UCSD-AML1 (cell line): ENCODE data around the gene DNAI2.
"Not testable (repeated sequence)": the region's sequence is repeated elsewhere in the genome, so short reads cannot be mapped to it uniquely, and the experiment has no call there.

ENCODE experiments used
- DNase-seq: peaks from one replicate; lab custom pipeline; 2025; ENCODE audit not compliant: unreplicated experiment; lab: John Stamatoyannopoulos, UW

Gene DNAI2

DNA sequence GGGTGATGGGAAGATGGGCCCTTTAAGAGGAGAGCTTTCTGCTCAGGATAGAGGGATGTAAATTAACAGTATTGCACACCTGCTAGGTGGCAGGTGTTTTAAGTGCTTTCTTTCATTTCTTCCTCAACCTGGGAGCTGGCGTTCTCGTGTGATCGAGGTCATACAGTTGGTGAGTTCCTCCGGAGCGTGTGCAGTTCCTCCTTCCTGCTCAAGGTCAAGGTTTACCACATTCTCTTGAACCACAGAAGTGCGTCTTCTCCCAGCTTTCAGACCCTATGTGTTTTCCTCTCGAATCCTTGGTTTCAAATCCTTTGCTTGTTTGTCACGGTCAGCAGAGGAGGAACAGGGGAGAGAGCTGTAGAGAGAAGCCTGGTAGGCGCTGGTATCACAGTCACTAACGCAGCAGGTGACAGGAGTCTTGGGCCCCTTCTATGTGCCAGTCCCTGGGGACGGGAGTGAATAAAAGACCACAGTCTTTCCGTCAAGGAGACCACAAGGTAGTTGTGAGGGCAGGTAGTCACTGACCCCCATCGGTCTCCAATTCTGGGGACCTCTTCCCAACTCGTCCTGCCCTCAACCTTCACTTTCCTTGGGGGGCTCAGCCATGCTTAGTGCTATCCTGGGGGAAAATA lies 791 bp downstream of the DNAI2 start:
- no peak for DNase-seq

DNA sequence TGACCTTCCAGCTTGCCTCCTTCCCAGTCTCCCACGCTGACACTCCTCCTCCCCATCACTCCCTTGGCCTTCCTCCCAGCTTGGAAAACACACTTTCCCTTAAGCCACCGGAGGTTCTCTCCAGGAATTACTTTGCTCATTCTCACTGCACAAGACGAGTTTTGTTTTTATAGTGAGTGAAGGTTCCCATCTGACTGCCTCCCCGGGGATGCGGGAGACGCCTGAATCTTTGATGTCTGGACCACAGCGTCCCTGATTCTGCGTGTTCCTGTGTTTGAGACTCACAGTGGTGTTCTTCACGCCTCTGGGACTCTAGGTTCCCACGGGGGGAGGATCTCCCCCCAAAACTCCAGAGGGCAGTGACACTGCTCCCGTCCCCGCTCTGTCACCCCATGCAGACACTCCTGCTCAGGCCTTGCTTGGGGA lies 2.0 kb downstream of the DNAI2 start:
- no peak for DNase-seq

DNA sequence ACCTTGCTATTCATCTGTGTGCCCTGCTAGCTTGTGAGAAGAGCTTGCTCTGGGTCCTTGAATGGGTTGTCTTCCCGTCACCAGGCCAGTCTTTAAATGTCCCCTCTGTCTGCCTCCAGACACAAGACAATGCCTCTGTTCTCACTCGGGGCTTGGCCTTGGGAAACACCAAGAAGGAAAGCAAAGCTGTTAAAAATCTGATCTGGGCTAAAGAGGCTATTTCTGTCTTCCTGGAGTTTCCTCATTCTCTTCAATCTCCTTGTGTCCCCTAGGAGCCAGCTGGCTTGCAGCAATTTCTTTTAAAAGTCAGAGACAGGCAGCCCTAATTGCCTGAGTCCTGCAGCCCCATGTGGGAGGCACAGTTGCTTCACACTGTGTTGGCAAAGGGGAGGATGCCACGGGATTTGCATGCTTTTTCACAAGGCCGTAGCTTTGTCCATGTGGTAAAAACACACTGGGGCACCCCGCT lies 2.5 kb downstream of the DNAI2 start:
- DNase-seq, result no peak

DNA sequence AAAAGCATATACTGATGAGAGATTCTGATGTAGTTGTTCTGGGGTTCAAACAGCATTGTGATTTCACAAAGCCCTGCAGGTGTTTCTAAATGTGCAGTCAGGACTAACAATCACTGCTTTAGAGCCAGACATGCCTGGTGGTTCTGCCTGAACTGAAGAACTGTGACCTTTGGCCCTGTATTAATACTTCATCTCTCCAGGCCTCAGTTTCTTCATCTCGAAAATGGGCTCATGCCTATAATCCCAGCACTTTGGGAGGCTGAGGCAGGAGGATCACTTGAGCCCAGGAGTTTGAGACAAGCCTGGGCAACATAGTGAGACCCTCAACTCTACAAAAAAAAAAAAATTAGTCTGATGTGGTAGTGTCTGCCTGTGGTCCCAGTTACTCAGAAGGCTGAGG lies 3.9 kb downstream of the DNAI2 start:
- no peak for DNase-seq

DNA sequence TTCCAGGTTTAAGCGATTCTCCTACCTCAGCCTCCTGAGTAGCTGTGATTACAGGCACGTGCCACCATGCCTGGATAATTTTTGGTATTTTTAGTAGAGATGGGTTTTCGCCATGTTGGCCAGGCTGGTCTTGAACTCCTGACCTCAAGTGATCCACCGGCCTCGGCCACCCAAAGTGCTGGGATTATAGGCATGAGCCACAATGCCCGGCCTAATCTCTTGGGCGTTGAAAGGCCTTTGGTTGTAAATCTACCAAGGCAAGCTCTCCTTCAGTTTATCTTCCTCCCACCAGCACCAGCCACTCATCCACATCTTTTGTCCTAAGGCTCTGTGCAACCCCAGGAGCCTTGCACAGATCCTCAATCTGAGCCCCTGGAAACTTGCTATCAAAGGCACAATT lies 5.6 kb downstream of the DNAI2 start:
- DNase-seq, result not testable (repeated sequence)

DNA sequence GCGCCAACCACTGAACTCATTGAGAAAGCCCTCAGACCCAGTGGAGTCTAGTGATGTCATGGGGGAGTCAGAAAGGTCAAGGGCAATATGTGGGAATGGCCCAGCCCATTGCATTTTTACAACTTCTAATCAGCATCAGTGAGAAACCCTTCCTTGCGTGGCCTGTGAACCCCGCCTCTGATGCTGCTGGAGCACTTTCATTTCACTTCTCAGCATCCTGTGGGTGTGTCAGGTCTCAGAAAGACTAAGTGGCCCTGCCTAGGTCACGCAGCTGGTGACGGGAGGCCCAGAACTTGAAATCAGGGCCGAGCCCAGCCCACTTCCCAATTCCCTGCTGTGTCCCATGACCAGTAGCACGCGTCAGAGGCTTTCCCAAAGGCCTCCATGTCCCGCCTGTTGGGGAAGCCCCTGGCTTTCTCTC lies 6.1 kb downstream of the DNAI2 start:
- DNase-seq, result no peak

DNA sequence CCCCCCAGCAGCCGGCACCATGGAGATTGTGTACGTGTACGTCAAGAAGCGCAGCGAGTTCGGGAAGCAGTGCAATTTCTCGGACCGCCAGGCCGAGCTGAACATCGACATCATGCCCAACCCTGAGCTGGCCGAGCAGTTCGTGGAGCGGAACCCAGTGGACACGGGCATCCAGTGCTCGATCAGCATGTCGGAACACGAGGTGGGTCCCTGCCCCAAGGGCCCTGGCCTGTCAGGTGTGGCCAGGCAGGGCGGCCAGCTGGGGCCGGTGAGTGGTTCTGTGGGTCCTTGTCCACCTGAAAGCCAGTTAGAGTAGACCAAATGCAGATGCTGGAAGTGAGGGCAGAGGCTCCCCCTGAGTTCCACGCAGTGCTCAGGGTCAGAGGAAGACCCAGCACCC lies 7.8 kb downstream of the DNAI2 start:
- no peak for DNase-seq

DNA sequence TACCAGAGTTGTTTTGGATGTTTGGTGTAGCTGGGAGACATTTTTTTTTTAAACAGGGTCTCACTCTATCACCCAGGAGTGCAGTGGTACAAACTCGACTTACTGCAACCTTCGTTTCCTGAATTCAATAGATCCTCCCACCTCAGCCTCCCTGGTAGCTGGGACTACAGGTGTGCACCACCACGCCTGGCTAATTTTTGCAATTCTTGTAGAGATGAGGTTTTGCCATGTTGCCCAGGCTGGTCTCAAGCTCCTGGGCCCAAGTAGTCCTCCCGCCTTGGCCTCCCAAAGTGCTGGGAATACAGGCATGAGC lies 8.2 kb downstream of the DNAI2 start:
- DNase-seq, result not testable (repeated sequence)

DNA sequence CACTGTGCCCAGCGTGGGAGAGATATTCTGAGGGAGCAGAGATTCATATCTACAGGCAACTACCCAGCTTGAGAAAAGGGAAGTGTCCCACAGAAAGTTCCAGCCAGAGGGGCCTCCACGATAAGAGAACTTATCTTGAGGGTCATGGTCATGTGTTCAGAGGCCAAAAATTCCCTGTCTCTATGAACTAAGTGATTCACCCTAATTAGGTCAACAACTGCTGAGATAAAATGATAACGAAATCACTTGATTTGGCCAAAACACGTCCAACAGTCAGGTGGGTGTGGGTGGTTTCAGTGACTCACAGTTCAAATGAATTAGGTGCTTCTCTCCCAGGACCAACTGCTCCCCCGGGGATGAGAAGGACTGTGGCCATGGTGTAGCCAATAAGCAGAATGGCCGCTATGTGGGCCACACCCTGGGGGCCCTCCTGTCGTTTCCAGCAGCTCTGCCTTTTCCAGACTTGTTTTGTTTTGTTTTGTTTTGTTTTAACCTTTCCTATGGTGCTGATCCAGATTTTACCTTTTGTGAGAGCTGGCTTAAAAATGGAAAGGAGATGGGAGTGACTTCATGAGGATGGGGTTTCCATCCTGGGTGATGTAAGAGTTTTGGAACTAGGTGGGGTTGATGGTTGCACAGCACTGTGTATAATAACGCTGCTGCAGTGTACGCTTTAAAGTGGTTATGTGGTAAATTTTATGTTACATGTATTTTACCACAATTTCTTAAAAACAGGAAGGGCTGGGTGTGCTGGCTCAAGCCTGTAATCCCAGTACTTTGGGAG lies 8.7 kb downstream of the DNAI2 start:
- no peak for DNase-seq

DNA sequence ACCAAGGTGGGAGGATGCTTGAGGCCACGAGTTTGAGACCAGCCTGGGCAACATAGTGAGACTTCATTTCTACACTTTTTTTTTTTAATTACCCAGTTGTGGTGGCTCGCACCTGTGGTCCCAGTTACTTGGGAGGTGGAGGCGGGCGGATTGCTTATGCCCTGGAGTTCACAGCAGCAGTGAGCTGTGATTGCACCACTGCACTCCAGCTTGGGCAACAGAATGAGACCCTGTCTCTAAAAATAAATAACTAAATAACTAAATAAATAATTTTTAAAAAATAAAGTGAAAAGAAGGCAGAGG lies 9.3 kb downstream of the DNAI2 start:
- no peak for DNase-seq

DNA sequence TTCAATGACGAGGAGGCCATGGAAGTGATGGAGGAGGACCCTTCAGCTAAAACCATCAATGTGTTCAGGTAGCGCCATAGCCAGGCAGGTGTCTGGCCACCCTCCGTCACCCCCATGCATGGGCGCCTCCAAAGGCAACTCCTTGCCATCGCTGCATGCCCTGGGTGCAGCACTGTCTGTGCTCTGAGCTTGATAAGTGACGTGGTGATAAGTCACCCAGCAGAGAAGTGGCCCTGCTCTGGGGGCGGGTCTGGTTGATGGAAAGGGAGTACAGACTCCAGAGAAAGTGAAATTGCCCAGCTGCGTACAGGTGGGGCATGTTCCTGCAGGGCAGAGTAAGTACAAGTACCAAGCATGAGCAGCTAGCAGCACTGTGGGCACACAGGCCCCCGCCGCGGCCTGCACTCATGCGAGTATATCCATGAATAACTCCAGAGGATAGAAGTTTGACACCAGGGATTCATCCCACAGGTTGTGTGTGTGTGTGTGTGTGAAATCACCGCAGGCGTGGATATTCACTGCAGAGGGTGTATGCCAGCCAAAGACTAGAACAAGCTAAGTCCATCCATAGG lies 13.1 kb downstream of the DNAI2 start:
- no peak for DNase-seq

DNA sequence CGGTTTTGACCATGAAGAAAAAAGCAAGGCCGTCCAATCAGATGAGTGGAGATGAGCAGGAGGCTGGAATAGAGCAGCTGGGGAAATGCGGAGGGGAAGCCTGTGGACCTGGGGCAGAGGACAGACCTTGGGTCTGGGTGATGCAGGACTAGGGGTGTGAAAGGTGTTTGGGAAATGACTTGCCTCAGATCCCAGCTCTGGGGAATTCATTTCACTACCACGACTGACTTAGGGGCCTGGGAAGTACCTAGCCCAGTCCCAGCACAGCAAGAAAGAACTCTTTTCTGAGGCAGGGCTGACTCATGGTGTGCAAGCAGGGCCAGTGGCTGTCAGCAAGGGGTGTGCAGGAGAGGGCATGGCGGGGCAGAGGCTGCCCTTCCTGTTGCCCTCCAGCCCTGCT lies 14.8 kb downstream of the DNAI2 start:
- DNase-seq, result no peak

DNA sequence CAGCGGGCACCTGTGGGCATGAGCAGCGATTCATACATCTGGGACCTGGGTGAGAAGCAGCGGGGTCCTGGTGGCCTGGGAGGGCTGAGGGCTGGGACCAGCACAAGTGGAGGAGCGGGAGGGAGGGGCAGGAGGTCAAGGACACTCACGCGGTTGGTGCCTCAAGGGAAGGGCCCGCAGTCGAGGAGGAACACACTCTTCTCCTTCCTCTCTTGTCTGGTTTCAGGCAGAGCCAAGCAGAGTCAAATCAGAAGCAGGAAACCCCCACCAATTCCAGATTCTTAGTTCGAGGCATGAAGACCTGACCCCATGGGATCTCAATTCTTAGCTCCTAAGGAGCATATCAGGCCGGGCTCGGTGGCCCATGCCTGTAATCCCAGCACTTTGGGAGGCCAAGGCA lies 15.7 kb downstream of the DNAI2 start:
- no peak for DNase-seq

DNA sequence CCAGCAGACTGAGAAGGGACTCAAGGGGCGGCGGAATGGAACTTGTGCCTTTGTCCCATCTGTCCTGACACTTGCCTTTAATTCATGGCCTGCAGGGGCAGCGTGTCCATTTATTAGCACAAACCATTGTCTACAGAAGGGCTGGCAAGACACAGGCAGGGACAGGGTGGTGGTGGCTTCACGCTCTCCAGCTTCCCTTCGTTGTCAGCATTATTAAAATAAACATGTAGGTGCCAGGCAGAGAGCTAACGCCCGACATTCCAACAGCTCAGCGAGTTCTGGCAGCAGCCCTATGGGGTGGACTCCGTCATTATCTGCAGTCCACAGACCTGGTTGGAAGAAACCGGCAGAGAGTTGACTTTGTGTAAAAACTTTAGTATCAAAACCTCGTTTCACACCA lies 16.3 kb downstream of the DNAI2 start:
- no peak for DNase-seq

DNA sequence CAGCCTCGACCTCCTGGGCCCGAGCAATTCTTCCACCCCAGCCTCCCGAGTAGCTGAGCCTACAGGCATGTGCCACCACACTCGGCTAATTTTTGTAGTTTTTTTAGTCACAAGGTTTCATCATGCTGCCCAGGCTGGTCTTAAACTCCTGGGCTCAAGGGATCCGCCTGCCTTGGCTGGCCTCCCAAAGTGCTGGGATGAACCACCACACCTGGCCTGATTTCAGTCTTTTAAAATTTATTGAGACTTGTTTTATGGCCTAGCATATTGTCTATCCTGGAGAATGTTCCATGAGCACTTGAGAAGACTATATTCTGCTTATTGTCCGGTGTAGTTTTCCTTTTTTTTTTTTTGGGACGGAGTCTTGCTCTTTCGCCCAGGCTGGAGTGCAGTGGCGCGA lies 18.5 kb downstream of the DNAI2 start:
- DNase-seq, result no peak

DNA sequence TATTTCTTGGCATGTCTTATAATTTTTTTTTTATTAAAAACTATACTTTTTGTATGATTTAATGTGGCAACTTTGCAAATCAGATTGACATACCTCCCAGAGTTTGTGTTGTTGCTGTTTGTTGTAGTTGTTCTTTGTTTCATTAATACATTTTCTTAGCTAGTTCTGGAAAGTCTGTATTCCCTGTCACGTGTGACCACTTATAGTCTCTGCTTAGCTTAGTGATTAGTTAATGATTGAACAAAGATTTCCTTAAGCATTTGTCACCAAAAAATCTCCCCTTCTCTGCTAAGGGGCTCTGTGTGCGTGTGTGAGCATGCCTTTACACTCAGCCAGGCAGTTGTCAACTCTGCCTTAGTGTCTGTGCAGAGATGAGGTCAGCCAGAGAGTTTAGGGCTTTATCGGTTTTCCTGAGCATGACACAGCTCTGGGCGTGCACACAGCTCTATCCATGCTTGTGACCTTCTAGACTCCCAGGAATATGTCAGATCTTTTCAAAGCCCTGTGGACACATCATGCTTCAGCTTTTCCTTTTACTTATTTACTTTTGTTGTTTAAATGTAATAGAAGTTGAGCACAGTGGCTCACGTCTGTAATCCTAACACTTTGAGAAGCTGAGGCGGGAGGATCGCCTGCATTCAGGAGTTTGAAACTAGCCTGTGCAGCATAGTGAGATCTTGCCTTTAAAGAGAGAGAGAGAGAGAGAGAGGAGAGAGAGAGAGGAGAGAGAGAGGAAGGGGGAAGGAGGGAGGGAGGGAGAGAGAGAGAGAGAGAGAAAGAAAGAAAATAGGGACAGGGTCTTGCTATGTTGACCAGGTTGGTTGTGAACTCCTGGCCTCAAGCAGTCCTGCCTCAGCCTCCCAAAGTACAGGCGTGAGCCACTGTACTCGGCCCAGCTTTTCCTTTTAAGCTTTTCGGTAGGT lies 21.9 kb downstream of the DNAI2 start:
- DNase-seq, result no peak

DNA sequence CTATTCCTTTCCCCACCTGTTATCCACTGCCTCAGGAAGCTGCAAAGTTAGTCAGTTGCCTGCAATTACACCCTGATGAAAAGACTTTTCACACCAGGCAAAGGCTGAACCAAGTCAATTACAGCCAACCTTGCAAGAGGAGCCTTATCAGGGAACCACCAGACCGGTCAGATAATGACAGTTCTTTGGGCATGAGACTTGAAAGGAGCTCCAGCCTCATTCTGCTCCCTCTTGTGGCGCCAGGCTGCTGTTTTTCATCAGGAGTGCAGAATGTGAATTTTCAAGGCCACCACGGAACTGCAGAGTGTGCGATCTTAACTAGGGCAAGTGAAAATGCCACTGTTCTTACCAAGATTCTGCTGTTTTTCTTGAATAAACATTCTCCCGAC lies 22.5 kb downstream of the DNAI2 start:
- DNase-seq, result peak; percentile 64

DNA sequence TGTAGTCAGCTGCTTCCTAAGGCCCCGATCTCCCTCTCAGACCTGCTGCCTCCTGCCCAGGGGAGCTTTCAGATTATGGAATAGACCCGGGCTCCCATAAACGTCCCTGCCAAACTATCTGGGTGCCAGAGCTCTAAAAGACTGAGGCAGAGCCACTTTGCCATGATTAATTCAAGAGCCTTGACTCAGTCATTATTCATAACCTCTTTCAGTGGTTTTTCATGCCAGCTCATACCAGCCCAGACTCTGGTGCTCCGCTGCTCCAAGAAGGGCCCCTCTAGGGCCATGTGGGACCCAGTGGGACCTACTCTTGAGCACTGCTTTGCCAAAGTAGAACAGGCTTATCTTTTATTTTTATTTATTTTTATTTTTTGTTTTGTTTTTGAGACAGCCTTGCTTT lies 23.9 kb downstream of the DNAI2 start:
- no peak for DNase-seq

DNA sequence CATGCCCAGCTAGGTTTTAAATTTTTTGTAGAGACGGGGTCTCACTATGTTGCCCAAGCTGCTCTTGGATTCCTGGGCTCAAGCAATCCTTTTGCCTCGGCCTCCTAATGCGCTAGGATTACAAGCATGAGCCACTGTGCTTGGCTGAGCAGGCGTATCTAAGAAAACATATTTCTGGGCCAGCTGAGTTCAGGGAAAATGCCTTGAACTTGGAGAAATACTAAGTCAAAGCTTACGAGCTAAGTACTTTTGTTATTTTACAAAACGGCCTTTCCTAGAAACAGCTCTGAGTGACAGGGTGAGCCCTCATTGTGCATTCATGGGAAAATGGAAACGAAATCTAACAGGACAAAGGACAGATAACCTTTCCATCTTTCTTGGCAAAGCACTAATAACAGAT lies 24.7 kb downstream of the DNAI2 start:
- DNase-seq, result no peak

DNA sequence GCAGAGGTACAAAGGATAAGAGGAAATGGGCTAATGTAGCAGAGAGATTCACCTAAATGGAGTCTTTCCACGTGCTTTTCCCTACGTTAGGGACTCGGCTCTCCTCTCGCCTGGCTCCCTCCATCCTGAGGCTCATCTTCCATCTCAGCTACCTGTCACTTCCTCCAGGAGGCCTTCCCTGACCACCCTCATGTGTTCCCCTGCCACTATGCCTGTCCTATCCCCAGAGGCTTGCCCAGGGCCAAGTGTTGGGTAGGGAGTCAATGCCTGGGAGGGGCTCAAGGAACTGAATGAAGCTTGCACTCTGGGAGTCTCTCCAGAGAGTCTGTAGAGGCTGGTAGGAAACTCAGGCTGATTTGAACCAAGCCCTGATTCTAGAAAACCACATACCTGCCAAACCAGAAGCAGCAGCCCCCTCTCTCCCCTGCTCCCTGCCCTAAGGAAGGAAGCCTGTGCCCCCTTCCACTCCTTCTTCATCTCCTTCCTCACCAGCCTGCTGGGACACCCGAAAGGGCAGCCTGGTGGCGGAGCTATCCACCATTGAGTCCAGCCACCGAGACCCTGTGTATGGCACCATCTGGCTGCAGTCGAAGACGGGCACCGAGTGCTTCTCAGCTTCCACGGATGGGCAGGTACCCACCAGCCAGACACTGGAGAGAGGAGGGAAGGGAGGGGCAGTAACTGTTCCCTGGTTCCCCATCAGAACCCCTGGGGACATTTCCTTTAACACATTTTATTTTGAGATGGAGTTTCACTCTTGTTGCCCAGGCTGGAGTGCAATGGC lies 25.4 kb downstream of the DNAI2 start:
- DNase-seq, result no peak

DNA sequence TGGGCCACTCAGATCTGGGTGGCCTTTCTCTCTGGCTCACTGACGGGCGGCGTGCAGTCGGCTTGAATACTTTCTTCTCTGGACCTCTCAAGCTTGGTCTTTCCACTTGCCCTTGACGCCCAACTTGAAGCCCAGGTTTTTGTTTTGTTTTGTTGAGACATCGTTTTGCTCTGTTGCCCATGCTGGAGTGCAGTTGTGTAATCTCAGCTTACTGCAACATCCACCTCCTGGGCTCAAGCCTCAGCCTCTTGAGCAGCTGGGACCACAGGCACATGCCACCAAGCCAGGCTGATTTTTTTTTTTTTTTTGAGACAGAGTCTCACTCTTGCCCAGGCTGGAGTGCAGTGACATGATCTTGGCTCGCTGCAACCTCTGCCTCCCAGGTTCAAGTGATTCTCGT lies 29.3 kb downstream of the DNAI2 start:
- DNase-seq, result no peak
